Astrocyte (in vitro differentiated cells and primary cell): ENCODE results near the gene TAS2R13.

ENCODE experiments used
- CTCF ChIP-seq: IDR thresholded peaks from 2 replicates; pipeline ENCODE4 v1.5.1; 2011; ENCODE audit warnings: low read depth, mild to moderate bottlenecking, inconsistent platforms, low read length, moderate library complexity; ENCODE audit not compliant: insufficient read depth
- EZH2 ChIP-seq: IDR thresholded peaks from 2 replicates; pipeline ENCODE4 v1.6.1; 2012; ENCODE audit warnings: mild to moderate bottlenecking, low read length, inconsistent platforms; ENCODE audit not compliant: insufficient read depth

GRCh38 chr12:10936506-10936905, 27.1 kb upstream of the TAS2R13 start:
- TF ChIP-seq CTCF: no peak
- TF ChIP-seq EZH2: no peak
